ENCODE results near the gene TUT7.
"Not testable (repeated sequence)": the region's sequence is repeated elsewhere in the genome, so short reads cannot be mapped to it uniquely, and the experiment has no call there.

Gene TUT7

GRCh38 chr9:86354011-86354817 is at the start of gene TUT7:
TUT7 (minus strand) TSS chr9:86354410; CDS start chr9:86353199, 1,211 bp downstream.
- ChIA-PET CTCF (no interaction called here), POLR2A (no interaction called here)
- peak; percentile 95 for DNase-seq (ENCODE audit: extremely low spot score)
- TF ChIP-seq L3MBTL2 (conservative IDR thresholded peaks at IDR 0.05) (peak; percentile 85), ARNT (IDR thresholded peaks at IDR 0.05) (no peak), HDGF (IDR thresholded peaks at IDR 0.05; ENCODE audit: borderline replicate concordance) (no peak), FOXM1 (IDR thresholded peaks at IDR 0.05; ENCODE audit: borderline replicate concordance) (peak; percentile 34; the same call in 1 of the 2 replicates), ELF4 (IDR thresholded peaks at IDR 0.05) (0 out of 2 replicates have a peak, but pooled peaks have one; percentile 25), BHLHE40 (IDR thresholded peaks at IDR 0.05; ENCODE audit: borderline replicate concordance) (no peak)

GRCh38 chr9:86402591-86402990 is 48.4 kb upstream of the TUT7 start:
- POLR2A ChIA-PET = no interaction called here
- DNase-seq (ENCODE audit: extremely low spot score) = no peak
- CTCF ChIA-PET = no interaction called here
- TF ChIP-seq SUZ12 (IDR thresholded peaks at IDR 0.05) (no peak), ARNT (IDR thresholded peaks at IDR 0.05) (no peak), ELF4 (IDR thresholded peaks at IDR 0.05) (no peak), ZNF384 (IDR thresholded peaks at IDR 0.05) (no peak), PKNOX1 (IDR thresholded peaks at IDR 0.05) (no peak), LEF1 (IDR thresholded peaks at IDR 0.05; ENCODE audit: borderline replicate concordance) (no peak), FOXA1 (IDR thresholded peaks at IDR 0.05) (no peak), BHLHE40 (IDR thresholded peaks at IDR 0.05; ENCODE audit: borderline replicate concordance) (no peak), HDGF (IDR thresholded peaks at IDR 0.05; ENCODE audit: borderline replicate concordance) (no peak), L3MBTL2 (conservative IDR thresholded peaks at IDR 0.05) (no peak), SP1 (IDR thresholded peaks at IDR 0.05) (no peak), FOXM1 (IDR thresholded peaks at IDR 0.05; ENCODE audit: borderline replicate concordance) (no peak)

GRCh38 chr9:86396412-86396811 is 42.2 kb upstream of the TUT7 start:
- ChIA-PET CTCF (no interaction called here), POLR2A (no interaction called here)
- DNase-seq (ENCODE audit: extremely low spot score) = no peak
- no peak for TF ChIP-seq ZNF384 (IDR thresholded peaks at IDR 0.05)
- TF ChIP-seq BHLHE40 (IDR thresholded peaks at IDR 0.05; ENCODE audit: borderline replicate concordance) = no peak
- no peak for TF ChIP-seq TARDBP (IDR thresholded peaks at IDR 0.05)
- TF ChIP-seq LEF1 (IDR thresholded peaks at IDR 0.05; ENCODE audit: borderline replicate concordance) = no peak
- no peak for TF ChIP-seq L3MBTL2 (conservative IDR thresholded peaks at IDR 0.05)
- no peak for TF ChIP-seq CTBP1 (IDR thresholded peaks at IDR 0.05; ENCODE audit: borderline replicate concordance)
- TF ChIP-seq NFRKB (IDR thresholded peaks at IDR 0.05) = no peak
- no peak for TF ChIP-seq ARNT (IDR thresholded peaks at IDR 0.05)
- no peak for TF ChIP-seq PKNOX1 (IDR thresholded peaks at IDR 0.05)
- no peak for TF ChIP-seq ELF4 (IDR thresholded peaks at IDR 0.05)
- no peak for TF ChIP-seq FOXM1 (IDR thresholded peaks at IDR 0.05; ENCODE audit: borderline replicate concordance)

GRCh38 chr9:86390184-86390583 is 36.0 kb upstream of the TUT7 start:
- DNase-seq (ENCODE audit: extremely low spot score); POLR2A ChIA-PET: not testable (repeated sequence)
- CTCF ChIA-PET = interaction anchor here (0.7 kb wide), 1 partner anchor 18 kb away, joined by 3 read pairs; no protein-coding TSS in a partner anchor

- ChIA-PET POLR2A (no interaction called here), CTCF (interaction anchor here (0.7 kb wide), 1 partner anchor 17 kb away, joined by 3 read pairs; no protein-coding TSS in a partner anchor)
- no peak for TF ChIP-seq SP1 (IDR thresholded peaks at IDR 0.05)
- TF ChIP-seq NFRKB (IDR thresholded peaks at IDR 0.05) = no peak
- TF ChIP-seq L3MBTL2 (conservative IDR thresholded peaks at IDR 0.05) = no peak
- TF ChIP-seq BHLHE40 (IDR thresholded peaks at IDR 0.05; ENCODE audit: borderline replicate concordance) = no peak
- TF ChIP-seq FOXK2 (IDR thresholded peaks at IDR 0.05) = no peak
- TF ChIP-seq ELF4 (IDR thresholded peaks at IDR 0.05) = no peak
- no peak for TF ChIP-seq LEF1 (IDR thresholded peaks at IDR 0.05; ENCODE audit: borderline replicate concordance)
- TF ChIP-seq CTBP1 (IDR thresholded peaks at IDR 0.05; ENCODE audit: borderline replicate concordance) = no peak
- DNase-seq (ENCODE audit: extremely low spot score) = no peak
These were observed 35.4 kb upstream of the TUT7 start for GRCh38 chr9:86389628-86390027.

GRCh38 chr9:86387376-86387775 is 33.2 kb upstream of the TUT7 start:
- CTCF ChIA-PET = no interaction called here

GRCh38 chr9:86383000-86383399 is 28.8 kb upstream of the TUT7 start:
- CTCF ChIA-PET; POLR2A ChIA-PET; DNase-seq (ENCODE audit: extremely low spot score): not testable (repeated sequence)

More at GRCh38 chr9:86387376-86387775, 33.2 kb upstream of the TUT7 start:
- no peak for DNase-seq (ENCODE audit: extremely low spot score)
- POLR2A ChIA-PET = no interaction called here
- TF ChIP-seq ELF4 (IDR thresholded peaks at IDR 0.05) = no peak
- no peak for TF ChIP-seq TARDBP (IDR thresholded peaks at IDR 0.05)
- no peak for TF ChIP-seq NFRKB (IDR thresholded peaks at IDR 0.05)
- no peak for TF ChIP-seq ZNF384 (IDR thresholded peaks at IDR 0.05)
- no peak for TF ChIP-seq HDGF (IDR thresholded peaks at IDR 0.05; ENCODE audit: borderline replicate concordance)
- no peak for TF ChIP-seq PKNOX1 (IDR thresholded peaks at IDR 0.05)
- TF ChIP-seq ARNT (IDR thresholded peaks at IDR 0.05) = no peak
- no peak for TF ChIP-seq SP1 (IDR thresholded peaks at IDR 0.05)
- TF ChIP-seq FOXK2 (IDR thresholded peaks at IDR 0.05) = no peak
- no peak for TF ChIP-seq CTBP1 (IDR thresholded peaks at IDR 0.05; ENCODE audit: borderline replicate concordance)
- TF ChIP-seq LEF1 (IDR thresholded peaks at IDR 0.05; ENCODE audit: borderline replicate concordance) = no peak
- TF ChIP-seq FOXM1 (IDR thresholded peaks at IDR 0.05; ENCODE audit: borderline replicate concordance) = no peak
- TF ChIP-seq BHLHE40 (IDR thresholded peaks at IDR 0.05; ENCODE audit: borderline replicate concordance) = no peak
- TF ChIP-seq L3MBTL2 (conservative IDR thresholded peaks at IDR 0.05) = no peak
- no peak for TF ChIP-seq FOXA1 (IDR thresholded peaks at IDR 0.05)
- no peak for TF ChIP-seq SUZ12 (IDR thresholded peaks at IDR 0.05)

Measured in HEK293T (cell line).